GM19025 (cell line): Measurements from ENCODE around the gene ETFA.

Experiments
- ATAC-seq: cut with Tn5 transposase; IDR thresholded peaks from one replicate; pipeline ENCODE4 v1.9.1; 2021; ENCODE audit warnings: mild to moderate bottlenecking, low read depth, moderate library complexity; ENCODE audit not compliant: unreplicated experiment

Gene ETFA

DNA sequence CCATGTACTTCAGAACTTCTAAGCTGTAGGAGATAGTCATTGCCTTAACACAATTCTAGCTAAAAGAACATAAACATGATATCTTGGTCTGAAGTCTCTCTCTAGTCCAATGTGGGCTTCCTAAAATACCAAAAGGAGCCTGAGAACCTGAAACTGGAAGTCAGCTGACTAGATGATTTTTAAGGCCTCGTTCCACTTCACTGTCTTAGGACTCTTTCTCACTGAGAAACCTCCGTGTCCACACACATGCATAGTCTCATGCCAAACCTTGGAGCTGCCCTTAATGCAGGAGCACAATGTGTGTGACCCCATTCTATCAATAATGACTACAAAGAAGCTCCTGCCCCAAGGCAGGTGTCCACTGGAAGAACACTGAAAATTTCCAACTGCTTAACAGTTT is 87.7 kb downstream of the ETFA start:
- ATAC-seq: no peak

- ATAC-seq: no peak
These were observed 89.1 kb downstream of the ETFA start for GRCh38 chr15:76222159-76222558.

GRCh38 chr15:76221085-76221767 is 90.0 kb downstream of the ETFA start:
- ATAC-seq: no peak

GRCh38 chr15:76217882-76218217 is 93.4 kb downstream of the ETFA start:
- no peak for ATAC-seq

DNA sequence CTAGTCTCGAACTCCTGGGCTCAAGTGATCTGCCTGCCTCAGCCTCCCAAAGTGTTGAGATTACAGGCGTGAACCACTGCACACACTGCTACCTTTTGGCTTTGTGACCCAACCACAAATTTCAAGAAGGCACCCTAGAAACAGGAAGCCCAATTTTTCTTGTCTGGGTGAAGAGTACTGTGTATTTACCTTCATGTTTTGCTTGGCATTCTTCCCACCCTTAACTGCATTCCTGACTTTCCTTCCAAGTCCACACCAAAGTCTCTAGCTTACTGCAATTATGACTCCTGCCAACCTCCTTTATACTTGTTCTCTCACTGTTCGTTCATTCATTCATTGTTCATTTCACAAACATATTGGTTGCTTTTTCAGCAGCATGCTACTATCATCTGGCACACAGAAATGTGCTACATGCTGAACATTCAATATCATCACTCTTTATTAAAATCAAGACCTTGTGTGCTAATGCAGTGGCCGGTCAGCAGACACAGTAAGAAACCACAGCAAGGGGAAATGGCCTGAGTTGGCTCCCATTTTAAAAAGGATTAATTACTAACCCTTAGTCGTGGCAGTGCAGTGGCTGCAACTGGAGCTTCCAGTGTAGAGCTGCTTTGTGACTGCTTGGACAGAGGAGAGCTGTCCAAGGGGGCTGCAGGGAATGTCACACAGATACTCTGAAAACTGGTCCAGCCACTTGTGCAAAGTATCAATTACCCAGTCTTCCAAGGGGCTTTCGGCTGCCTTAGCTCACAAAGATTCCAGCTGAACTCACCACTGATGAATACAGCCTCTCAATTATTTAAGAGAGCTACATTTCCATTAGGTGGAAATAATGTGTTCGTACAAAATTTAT is 94.0 kb downstream of the ETFA start:
- ATAC-seq: no peak

- ATAC-seq: no peak
These were observed 95.6 kb downstream of the ETFA start for GRCh38 chr15:76215634-76216033.

GRCh38 chr15:76209942-76210341 is 101.3 kb downstream of the ETFA start:
- no peak for ATAC-seq

- ATAC-seq: no peak
These were observed 101.7 kb downstream of the ETFA start for GRCh38 chr15:76209523-76209922.

DNA sequence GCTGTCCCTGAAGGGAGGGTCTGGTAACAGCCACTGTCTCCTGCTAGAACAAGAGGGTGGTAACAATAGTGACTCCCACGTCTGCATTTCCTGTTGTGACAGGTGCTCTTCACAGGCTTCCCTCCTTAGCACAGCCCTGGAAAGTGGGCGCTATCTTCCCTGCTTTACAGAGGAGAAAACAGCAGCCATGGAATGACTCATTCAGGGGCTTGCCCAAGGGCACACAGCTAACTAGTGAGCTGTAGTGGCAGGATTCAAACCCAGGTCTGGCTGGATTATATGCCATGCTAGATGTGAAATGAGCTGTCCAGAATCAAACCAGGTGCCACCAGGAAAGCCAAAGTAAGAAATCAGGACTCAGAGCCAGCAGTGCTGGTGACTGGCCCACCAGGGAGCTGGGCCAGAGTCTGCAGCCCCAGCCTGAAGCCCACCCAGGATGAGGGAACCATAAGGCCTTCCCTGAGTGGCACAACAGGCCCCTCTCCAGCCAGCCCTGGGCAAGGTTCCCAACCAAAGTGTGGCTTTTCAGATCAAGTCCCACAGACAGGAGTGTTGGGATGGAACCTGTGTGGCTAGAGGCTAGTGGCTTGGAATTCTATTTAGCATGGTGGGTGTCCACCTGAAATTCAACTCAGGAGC is 102.4 kb downstream of the ETFA start:
- ATAC-seq: no peak

DNA sequence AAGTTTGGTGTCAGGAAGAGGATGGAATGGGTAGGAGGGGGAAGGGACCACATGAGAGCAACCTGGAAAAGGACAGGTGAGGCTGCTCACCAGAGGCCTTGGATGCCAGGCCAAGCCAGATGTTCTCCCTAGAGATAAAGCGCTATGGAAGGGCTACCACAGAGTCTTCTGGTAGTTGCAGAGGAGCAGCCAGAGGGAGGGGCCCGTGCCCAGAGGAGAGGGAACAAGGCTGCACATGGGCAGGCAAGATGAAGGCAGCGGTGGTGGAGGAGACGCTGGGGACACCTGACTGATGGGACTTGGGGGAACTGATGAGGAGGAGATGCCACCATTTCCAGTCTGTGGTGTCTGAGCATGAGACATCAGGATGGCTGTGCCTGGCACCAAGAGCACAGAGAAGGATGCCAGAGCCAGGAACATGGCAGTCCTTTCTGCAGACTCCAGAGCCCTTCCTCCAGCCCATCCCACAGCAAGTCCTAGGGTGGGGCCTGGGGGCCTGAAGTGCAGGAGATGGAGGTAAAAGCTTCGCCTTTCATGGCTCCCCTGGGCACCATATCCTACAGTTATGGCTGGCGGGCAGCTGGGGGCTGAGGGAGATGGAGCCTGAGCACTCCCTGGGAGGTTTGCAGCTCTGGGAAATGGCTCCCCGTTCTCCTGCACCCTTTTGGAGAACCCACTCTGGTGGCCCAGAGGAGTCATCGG is 103.0 kb downstream of the ETFA start:
- ATAC-seq: no peak

DNA sequence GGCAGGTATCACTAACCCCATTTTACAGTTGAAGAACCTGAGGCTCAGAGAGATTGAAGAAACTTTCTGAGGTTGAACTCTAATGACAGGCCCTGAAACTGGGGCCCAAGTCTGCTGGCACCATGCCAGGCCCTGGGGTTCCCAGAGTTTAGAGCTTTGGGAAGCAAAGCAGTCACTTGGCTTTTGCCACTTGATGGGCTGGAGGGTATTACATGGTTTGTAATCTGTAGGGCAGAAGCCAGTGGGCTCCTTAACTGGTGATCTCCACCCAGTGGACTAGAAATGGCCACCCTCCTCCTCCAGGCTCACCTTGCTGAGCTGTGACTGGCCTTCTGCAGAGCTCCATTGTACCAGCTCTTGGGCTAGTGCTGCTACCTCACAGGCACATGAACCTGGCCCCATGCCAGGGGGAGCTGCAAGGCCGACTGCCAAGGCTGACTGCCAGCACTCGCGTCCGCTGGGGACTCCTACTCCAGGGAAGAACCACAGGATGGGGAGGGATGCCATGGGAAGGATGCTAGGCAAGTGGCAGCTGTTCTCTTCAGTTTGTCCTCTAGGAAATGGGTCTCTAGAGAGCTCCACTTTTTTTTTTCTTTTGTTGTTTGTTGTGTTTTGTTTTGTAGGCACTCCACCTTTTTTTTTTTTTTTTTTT is 104.8 kb downstream of the ETFA start:
- no peak for ATAC-seq

DNA sequence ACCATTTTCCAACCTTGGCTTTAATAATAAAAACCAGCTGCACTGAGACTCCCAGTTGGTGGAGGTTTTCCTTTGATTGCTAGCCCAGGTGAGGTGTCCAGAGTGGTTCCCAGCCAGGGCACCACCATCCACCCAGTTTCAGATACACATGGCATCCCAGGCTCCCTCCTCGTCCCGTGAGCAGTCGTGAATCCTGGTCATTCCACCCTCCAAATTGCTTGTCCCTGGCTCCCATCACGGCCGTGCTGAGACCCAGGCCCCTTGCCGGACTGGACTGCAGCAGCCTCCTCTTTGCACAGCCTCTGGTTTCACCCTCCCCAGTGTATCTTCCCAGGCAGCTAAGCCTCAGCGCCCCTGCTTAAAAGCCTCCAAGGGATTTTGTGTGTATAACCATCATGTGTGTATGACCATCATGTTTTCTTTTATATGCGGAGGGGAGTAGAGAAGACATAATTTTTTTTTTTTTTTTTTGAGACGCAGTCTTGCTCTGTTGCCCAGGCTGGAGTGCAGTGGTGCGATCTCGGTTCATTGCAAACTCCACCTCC is 106.3 kb downstream of the ETFA start:
- no peak for ATAC-seq

DNA sequence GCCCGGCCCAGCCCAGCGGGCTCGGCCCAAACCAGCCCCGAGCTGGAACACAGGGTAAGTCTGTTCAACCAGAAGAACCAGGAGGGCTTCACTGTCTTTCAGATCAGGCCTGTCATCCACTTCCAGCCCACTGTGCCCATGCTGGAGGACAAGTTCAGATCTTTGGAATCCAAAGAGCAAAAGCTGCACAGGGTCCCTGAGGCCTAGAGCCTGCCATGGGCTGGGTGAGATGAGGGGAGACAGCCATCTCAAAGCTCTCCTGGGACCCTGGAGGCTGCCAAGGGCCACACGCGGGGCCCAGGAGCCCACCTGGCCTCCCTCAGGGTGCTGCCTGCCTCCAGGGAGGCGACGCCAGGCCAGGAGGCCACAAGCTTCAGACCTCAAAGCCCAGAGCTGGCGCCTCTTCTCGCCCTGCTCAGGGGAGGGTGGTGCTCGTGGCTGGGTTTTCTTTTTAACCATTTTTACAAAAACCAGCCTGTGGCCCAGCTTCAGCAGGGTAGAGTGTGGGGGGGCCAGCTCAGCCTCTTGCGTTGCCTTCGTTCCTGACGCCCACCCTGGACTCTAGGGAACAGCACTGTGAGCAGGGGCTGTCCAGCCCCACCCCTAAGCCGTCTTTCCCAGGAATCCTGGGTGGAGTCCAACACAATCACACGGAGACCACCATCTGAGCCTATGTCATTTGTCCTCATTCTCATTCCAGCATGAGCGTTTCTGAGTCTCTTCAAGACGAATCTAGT is 107.0 kb downstream of the ETFA start:
- no peak for ATAC-seq

GRCh38 chr15:76203346-76204108 is 107.7 kb downstream of the ETFA start:
- ATAC-seq: no peak

DNA sequence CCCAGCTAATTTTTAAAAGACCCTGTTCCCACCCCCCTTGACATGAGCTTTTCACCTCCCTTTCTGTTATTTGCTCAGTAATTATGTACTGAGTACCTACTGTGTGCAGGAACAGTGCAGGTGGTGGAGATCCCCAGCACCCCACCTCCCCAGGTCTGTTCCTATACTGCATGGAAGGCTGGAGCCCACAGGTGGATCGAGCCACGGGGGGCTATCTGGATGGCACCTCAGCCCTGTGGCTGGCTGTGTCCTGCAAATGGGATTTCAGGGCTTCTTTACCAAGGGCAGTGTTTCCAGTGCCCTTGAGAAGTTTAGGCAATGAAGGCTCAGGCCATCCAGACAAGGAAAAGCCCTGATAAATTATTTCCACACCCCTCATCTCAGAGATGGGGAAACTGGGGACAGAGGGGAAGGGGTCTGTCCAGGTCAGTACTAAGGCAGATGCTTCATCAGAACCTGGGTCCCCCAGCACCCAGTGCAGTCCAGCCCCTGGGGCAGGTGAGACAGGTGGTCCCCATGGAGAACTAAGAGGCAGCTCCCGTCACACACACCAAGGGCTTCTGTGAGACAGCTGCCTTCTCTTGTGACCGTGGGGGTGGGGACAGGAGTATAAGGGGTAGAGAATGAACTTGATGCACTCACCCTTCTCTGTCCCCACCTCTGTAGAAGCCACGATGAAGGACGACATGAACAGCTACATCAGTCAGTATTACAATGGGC is 109.6 kb downstream of the ETFA start:
- ATAC-seq: no peak

DNA sequence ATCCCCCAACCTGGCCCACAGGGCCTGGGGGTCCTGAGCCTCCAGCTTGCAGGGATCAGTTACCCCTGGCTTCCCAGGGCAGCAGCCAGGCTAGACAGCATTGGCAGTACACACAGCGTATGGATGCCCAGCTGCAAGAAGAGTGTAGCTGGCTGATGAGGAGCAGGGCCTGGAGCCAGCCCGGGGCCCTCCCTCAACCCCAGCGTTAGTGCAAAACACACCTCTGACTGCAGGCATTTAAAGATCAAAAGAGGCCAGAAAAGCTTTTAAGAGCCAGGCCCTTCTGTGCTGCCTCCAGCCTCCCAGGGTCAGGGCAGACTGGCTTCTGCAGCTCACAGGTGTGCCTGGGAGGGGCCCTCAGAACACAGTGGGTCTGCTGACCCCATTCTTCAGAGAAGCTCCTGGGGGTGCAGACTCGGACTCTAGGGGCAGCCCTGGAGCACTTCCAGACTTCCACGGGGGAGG is 110.6 kb downstream of the ETFA start:
- no peak for ATAC-seq

DNA sequence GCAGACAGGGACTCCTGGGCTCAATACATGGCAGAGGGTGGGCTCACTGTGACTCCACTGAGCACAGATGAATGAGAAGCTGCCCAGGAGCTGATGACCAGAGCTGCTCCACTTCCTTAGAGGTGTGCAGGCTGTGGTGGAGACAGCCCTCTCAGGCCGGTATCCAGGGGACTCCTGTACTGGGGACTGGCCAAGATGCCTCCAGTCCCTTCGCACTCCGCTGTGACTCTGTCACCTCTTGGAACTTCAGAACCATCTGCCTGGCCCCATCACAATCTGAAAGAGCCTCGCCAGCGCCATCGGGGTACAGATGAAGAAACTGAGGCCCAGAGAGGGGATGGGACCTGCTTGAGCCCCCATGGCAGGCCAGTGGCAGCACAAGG is 111.2 kb downstream of the ETFA start:
- ATAC-seq: no peak
